H1 (cell line): ENCODE results near the gene KLF18. TPM values are rescaled to one million over a fixed set of nuclear protein-coding genes. Genes with fewer than 3 reads are reported as not detected.

ENCODE experiments used
- NANOG ChIP-seq: IDR thresholded peaks from 2 replicates; pipeline ENCODE4 v1.6.1; 2011; ENCODE audit warnings: low read length, low read depth, mild to moderate bottlenecking, inconsistent platforms; ENCODE audit not compliant: insufficient read depth, poor library complexity, severe bottlenecking
- POLR2AphosphoS5 ChIP-seq: IDR thresholded peaks from 2 replicates; pipeline ENCODE4 v1.6.1; 2011; ENCODE audit warnings: low read depth, low read length
- RXRA ChIP-seq: IDR thresholded peaks from 2 replicates; pipeline ENCODE4 v1.6.1; 2011; ENCODE audit warnings: low read depth, mild to moderate bottlenecking, low read length, moderate library complexity; ENCODE audit not compliant: insufficient read depth
- SIN3A ChIP-seq, 2 experiments: IDR thresholded peaks in 1 of 2; conservative IDR thresholded peaks in 1 of 2; 2 replicates each; pipeline ENCODE4 v1.6.1; 2011 to 2012; ENCODE audit warnings: low read length in 2 of 2, improper control_type of control experiment in 1 of 2, low read depth in 1 of 2, mild to moderate bottlenecking in 1 of 2
- SUZ12 ChIP-seq: fragments of 200-600 bp; sonication (generic); IDR thresholded peaks from 2 replicates; pipeline ENCODE4 v1.6.1; 2012; ENCODE audit warnings: mild to moderate bottlenecking, inconsistent platforms, low read length, moderate library complexity, mixed read lengths
- YY1 ChIP-seq: IDR thresholded peaks from 2 replicates; pipeline ENCODE4 v1.6.1; 2011; ENCODE audit warnings: low read depth, mild to moderate bottlenecking, low read length
- polyA plus RNA-seq, 7 experiments: library from polyadenylated mRNA; depleted of rRNA in 3 of 7; stranded (reverse) in 5 of 7; unstranded in 2 of 7; fragments of >200 nt in 5 of 7; fragments of 200-250 nt in 2 of 7; gene quantifications; 1 replicate in 5 of 7; 2 replicates in 1 of 7; 4 replicates in 1 of 7; pipeline versions ENCODE4 v1.2.1 to v1.2.3, GENCODE V29; 2011 to 2013; ENCODE audit warnings: missing spikeins in 2 of 7, mixed read lengths in 2 of 7
- total RNA-seq: library from RNA; stranded (reverse); fragmentation: NEBNext Ultra II Directional; extraction: Animal tissue kit (Norgen Biotek cat#: 25700); gene quantifications from 2 replicates; pipeline ENCODE4 v1.2.1, GENCODE V29; 2021

KLF18 gene
- total and polyA plus RNA-seq, 2 of the 8 experiments (the other 6 are each of a cell fraction or from before 2014, with no cell fraction given), result 0.09 to 0.15 TPM

DNA sequence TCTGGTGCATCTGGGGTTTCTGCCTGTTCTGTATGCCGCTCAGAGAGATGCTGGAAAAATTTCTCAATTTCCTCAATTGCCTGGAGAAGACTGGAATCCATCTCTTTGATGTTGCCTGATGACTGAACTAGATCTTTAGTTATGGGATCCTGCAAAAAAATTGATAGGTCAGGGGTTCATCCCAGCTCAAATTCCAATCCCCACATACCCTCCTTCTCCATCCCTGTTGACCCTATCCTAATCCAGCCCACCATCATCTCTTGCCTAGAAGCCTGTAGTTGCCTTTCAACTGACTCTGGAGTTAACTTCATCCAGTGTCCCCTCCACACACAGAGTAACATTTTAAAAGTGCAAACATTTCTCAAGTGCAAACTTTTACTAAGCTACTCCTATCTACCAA lies at the start of gene KLF18 (continued):
- TF ChIP-seq RXRA, result no peak
- TF ChIP-seq POLR2AphosphoS5, result no peak
- TF ChIP-seq YY1, result no peak
- no peak for TF ChIP-seq NANOG
- TF ChIP-seq SIN3A (conservative IDR thresholded peaks at IDR 0.05 in 1 of 2, IDR thresholded peaks at IDR 0.05 in 1 of 2; ENCODE audit: low read depth in 1 of 2, low read length in 2 of 2), result no peak
- no peak for TF ChIP-seq SUZ12
